HG03175 (cell line): ENCODE data around the gene PTPRC.
A peak's percentile ranks its signal among the peaks of the same experiment; 100 is the strongest.

Source experiments
- ATAC-seq: cut with Tn5 transposase; IDR thresholded peaks from one replicate; pipeline ENCODE4 v1.9.1; 2021; ENCODE audit warnings: mild to moderate bottlenecking, moderate library complexity; ENCODE audit not compliant: unreplicated experiment

PTPRC gene

GRCh38 chr1:198641966-198642668, 3.3 kb downstream of the PTPRC start:
- ATAC-seq = no peak

DNA sequence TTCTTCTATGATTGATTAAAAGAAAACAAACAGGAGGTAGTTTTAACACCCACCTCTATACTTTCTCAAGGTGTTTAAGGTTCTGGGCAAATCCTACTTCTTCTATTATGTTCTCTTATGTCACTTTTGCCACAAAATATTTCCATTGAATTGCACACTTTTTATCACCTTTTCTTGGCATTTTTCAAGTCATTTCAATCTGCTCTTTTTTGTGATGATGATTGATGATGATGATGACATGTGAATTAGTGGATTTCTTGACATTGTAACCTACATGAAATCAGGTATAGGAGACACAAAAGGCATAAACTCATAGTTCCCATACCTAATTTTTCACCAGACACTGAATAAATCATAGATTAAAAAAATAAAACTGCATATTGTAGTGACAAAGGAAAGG, 4.1 kb downstream of the PTPRC start:
- ATAC-seq = no peak

DNA sequence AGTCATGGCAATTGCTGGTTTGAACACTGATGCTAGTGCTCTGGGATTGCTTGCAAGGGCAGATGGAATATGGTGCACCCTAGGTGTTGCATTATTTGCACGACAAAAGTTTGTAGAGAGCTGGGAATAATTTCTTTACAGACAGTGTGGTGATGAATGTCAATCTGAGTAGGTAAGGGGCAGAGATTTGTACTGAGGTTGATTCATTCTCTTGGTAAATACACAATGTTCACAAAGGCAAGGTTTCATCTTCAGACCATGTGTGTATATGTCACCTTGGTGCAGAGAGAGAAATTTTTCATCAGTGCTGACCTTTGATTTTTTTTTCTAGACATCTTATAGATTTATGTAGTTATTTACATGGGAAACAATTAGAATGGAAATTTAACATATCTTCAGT, 5.0 kb downstream of the PTPRC start:
- no peak for ATAC-seq

DNA sequence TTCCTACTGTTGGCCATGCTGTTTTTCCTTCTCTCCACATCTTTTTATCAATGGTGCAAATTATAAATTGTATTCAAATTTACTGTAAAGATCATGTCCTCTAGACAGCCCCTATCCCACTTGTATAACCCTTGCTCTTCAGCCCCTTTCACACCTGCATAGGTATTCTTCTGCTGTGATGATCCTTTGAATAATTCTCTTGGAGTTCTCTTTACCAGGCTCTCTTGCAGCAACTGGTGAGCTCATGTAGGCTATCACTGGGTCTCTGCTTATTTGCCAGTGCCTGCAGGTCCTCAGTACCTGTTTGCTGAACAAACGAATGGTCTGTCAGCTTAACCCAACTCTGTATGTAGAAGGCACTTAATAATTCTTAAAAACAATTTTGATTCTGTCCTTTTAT, 8.2 kb downstream of the PTPRC start:
- ATAC-seq = no peak

DNA sequence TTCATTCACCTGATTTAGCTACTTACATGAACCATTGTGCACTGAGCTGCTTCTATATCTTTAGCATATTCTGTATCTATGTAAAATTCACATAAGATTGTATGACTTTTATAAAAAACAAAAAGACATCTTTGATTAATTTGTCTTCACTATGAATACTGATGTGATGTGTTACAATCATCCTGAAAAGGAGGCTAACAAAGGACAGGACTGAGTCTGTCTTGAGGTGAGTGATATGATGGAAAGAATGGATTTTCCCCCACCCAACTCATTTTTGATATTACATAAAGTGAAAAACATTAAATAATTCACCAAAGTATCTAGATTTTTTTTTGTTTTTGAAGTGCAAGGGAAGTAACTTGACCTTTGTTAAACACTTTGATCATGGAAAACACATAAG, 9.8 kb downstream of the PTPRC start:
- no peak for ATAC-seq

GRCh38 chr1:198649232-198649967, 10.6 kb downstream of the PTPRC start:
- ATAC-seq = peak; percentile 26

- peak; percentile 44 for ATAC-seq
Observed at GRCh38 chr1:198649968-198650338, 11.1 kb downstream of the PTPRC start.

DNA sequence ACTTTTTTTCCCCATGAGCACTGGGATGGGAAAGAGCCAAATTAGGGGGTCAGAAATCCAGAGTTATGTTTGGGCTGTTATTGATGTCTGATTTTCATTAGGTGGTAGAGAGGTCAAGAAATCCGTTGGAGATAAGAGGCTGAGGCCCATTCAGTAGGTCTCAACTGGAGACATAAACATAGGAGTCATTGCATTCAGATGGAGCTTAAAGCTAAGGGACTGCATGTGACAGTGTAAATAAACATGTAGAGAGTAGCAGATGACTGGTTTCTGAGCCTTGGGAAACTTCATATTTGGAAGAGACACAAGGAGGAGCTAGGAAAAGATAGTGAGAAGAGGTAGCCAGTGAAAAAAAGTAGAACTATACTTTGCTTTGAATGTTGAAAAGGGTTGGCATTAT, 11.7 kb downstream of the PTPRC start:
- no peak for ATAC-seq

DNA sequence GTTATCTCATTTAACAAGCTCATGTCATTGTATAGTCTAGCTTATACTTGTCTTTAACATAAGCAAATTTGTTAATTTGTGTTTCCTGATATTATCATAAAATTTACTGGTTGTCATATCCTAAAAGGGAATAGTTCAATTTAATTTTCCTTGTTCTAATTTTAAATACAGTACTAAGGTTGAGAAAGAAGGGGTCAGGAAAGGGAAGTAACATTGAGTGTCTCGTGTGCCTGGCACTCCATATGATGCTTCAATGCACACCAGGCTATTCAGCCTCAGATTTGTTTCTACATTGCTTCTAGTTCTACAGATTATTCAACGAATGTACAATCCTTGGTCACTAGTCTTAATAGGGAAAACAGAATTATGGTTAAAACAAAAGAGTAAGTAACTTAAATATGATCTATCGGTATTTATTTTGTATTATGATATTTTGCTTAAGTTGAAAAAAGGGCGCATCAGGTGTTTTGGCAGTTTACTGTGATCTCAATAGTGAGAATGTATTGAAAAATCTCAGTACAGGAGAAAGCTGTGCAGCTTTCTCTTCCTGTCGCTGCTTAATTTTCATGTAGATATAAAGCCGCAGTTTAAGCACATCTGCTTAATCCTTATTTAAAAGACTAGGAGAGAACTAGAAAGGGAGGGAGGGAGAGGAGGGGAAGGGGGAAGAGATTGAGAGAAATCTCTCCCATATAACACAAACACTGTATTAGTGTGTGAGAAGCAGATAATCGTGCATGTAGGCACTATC, 13.0 kb downstream of the PTPRC start:
- ATAC-seq = peak; percentile 47

DNA sequence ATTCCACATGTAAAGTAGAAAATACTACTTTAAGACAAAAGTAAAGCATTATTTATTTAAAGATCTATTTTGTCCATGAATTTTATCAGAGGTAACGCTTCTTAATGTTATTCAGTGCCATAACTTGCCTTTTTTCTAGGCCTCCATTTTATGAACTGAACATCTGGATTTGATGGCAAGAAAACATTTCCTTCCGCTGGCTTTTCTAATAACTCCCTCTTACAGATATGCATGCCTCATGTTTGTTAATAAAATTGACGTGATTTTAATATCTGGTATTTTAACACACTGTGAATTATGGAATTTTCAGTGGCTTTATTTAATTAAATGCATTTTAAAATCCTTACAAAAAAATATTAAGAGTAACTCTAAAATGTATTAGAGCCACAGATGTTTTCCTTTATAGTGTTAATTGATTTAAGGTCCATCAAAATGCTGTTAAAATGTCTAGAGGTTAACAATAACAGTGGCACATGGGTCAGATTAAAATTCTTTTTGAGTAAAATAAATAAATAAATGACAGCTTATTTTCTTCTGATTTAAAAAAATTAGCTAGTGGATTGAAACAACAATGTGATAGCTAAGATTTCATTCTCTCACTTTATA, 15.1 kb downstream of the PTPRC start:
- ATAC-seq = no peak

- no peak for ATAC-seq
Observed at GRCh38 chr1:198655459-198656121, 16.8 kb downstream of the PTPRC start.

GRCh38 chr1:198656500-198656932, 17.7 kb downstream of the PTPRC start:
- peak; percentile 27 for ATAC-seq

GRCh38 chr1:198657550-198658064, 18.8 kb downstream of the PTPRC start:
- peak; percentile 36 for ATAC-seq

DNA sequence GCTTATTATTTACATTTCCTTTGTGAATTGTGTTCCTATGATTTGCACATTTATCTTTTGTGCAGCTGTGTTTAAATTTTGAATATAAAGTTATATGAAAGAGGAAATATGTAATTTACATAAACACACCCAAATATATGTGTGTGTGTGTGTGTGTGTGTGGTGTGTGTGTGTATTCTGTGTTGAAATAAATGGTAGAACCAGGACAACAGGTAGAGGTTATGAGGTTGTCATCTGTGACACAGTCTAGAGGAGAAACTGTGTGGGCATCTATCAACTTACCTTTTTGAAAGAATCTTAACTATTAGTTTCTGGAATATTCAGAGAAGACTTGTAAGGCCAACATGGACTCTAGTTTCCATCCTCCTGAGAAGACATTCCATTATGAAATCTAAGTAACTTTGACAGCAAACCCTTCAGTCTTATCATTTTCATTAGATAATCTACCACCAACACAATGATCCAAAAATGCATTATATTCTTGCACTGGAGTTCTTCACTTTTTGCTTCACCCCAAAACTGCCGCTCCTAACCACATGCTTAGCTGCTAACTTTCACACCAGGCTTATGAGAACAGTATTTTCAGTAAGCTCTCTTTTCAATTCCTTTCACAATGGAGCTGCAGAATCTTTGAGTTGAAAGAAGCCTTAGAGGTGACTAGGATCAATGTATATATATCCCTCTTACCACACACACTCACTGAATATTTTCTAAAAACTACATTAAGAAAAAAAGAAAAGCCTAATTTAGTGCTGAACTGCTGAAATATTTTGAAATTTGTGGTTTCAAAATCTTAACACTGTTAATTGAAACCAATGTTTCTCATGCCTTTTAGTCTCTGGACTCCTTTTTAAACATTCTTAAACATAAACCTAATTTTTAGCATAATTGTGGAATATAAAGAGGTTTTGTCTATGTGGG, 21.8 kb downstream of the PTPRC start:
- peak; percentile 53 for ATAC-seq

GRCh38 chr1:198662821-198663220, 24.0 kb downstream of the PTPRC start:
- ATAC-seq = no peak

GRCh38 chr1:198664068-198664788, 25.4 kb downstream of the PTPRC start:
- no peak for ATAC-seq

DNA sequence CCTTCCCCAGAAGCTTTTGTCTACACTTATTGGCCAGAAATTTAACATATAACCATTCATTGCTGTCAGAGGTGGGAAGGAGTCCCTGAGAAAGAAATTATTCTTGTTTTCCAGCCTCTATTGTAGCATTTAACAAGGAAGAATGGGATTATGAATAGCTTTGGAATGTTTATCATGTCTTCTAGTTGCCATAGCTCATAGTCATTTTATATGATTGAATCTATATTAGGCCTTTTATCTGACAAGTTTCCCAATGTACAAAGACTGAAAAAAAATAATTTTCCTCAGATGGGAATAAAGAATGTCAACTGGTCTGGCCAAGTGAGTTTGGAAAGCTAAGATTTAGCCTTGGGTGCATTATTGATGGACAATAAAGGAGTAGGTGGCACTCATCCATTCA, 28.3 kb downstream of the PTPRC start:
- ATAC-seq = no peak

- no peak for ATAC-seq
Observed at GRCh38 chr1:198667807-198668206, 29.0 kb downstream of the PTPRC start.
